ENCODE measurements around the gene SERTAD1.

- no peak for TF ChIP-seq CTCF (IDR thresholded peaks at IDR 0.05; ENCODE audit: insufficient read depth, low read length, poor library complexity, severe bottlenecking)
- no peak for TF ChIP-seq EZH2phosphoT487 (conservative IDR thresholded peaks at IDR 0.05; ENCODE audit: low read length)
These were observed 48.9 kb upstream of the SERTAD1 start for GRCh38 chr19:40474737-40475136.

Measured in SU-DHL-6 (cell line).